ENCODE measurements around the gene MAN1A1.

DNA sequence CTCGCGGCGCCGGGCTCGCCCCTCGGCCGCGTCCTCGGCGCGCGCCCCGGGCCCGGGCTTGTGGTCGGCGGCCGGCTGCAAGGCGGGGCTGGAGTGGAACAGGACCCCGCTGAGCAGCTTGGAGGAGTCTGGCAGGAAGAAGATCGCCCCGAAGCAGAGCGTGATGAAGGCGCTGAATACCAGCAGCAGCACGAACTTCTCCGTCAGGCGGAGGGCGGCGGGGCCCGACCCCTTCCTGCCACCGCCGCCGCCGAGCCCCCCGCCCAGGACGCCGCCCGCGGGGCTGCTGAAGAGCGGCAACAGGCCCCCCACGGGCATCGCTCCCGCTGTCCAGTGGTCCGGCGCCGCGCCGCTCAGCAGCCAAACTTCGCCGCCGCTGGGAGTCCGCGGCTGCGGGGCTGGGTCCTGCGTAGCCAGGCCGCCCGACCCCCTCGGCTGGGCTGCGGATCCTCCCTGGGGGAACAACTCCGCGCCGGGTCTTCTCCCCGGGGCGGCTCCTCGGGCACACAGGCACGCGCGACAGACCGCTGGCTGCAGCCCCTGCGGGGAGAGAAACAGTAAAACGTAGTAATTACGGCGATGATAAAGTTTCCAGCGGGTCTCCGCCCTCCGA, 707 bp downstream of the MAN1A1 start:
- TF ChIP-seq, protein P1, sequence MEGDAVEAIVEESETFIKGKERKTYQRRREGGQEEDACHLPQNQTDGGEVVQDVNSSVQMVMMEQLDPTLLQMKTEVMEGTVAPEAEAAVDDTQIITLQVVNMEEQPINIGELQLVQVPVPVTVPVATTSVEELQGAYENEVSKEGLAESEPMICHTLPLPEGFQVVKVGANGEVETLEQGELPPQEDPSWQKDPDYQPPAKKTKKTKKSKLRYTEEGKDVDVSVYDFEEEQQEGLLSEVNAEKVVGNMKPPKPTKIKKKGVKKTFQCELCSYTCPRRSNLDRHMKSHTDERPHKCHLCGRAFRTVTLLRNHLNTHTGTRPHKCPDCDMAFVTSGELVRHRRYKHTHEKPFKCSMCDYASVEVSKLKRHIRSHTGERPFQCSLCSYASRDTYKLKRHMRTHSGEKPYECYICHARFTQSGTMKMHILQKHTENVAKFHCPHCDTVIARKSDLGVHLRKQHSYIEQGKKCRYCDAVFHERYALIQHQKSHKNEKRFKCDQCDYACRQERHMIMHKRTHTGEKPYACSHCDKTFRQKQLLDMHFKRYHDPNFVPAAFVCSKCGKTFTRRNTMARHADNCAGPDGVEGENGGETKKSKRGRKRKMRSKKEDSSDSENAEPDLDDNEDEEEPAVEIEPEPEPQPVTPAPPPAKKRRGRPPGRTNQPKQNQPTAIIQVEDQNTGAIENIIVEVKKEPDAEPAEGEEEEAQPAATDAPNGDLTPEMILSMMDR (conservative IDR thresholded peaks at IDR 0.05; ENCODE audit: low read depth in 2 of 2), result no peak
- TF ChIP-seq, protein P2, sequence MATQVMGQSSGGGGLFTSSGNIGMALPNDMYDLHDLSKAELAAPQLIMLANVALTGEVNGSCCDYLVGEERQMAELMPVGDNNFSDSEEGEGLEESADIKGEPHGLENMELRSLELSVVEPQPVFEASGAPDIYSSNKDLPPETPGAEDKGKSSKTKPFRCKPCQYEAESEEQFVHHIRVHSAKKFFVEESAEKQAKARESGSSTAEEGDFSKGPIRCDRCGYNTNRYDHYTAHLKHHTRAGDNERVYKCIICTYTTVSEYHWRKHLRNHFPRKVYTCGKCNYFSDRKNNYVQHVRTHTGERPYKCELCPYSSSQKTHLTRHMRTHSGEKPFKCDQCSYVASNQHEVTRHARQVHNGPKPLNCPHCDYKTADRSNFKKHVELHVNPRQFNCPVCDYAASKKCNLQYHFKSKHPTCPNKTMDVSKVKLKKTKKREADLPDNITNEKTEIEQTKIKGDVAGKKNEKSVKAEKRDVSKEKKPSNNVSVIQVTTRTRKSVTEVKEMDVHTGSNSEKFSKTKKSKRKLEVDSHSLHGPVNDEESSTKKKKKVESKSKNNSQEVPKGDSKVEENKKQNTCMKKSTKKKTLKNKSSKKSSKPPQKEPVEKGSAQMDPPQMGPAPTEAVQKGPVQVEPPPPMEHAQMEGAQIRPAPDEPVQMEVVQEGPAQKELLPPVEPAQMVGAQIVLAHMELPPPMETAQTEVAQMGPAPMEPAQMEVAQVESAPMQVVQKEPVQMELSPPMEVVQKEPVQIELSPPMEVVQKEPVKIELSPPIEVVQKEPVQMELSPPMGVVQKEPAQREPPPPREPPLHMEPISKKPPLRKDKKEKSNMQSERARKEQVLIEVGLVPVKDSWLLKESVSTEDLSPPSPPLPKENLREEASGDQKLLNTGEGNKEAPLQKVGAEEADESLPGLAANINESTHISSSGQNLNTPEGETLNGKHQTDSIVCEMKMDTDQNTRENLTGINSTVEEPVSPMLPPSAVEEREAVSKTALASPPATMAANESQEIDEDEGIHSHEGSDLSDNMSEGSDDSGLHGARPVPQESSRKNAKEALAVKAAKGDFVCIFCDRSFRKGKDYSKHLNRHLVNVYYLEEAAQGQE (IDR thresholded peaks at IDR 0.05; ENCODE audit: unreplicated experiment), result no peak
